ENCODE data around the gene MINDY4.

GRCh38 chr7:30903146-30903545 lies 131.9 kb downstream of the MINDY4 start:
- no peak for TF ChIP-seq POLR2A (IDR thresholded peaks at IDR 0.05)
- no peak for TF ChIP-seq CTCF (IDR thresholded peaks at IDR 0.05)
- TF ChIP-seq EP300 (IDR thresholded peaks at IDR 0.05): no peak
